ENCODE measurements around the gene DOCK10.

DNA sequence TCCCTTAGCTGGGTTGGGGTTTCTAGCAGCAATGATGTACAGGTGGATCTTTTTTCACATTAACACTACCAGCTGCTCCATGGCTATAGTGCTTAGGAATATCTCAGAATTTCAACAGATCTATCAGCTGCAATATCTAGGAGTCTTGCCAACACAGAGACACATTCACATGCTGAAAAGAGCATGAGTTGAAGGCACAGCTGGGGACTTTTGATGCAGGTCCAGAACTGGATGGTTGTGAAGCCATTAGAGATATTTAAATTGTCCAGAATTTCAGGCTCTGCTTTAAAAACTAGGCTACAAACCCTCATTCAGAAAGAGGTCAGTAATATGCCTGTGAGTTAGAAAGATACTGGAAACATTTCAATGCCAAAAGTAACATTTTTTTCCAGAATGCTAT lies 203.9 kb downstream of the DOCK10 start:
- TF ChIP-seq, protein P1, sequence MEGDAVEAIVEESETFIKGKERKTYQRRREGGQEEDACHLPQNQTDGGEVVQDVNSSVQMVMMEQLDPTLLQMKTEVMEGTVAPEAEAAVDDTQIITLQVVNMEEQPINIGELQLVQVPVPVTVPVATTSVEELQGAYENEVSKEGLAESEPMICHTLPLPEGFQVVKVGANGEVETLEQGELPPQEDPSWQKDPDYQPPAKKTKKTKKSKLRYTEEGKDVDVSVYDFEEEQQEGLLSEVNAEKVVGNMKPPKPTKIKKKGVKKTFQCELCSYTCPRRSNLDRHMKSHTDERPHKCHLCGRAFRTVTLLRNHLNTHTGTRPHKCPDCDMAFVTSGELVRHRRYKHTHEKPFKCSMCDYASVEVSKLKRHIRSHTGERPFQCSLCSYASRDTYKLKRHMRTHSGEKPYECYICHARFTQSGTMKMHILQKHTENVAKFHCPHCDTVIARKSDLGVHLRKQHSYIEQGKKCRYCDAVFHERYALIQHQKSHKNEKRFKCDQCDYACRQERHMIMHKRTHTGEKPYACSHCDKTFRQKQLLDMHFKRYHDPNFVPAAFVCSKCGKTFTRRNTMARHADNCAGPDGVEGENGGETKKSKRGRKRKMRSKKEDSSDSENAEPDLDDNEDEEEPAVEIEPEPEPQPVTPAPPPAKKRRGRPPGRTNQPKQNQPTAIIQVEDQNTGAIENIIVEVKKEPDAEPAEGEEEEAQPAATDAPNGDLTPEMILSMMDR (conservative IDR thresholded peaks at IDR 0.05 in 1 of 2, IDR thresholded peaks at IDR 0.05 in 1 of 2; ENCODE audit: low read depth in 1 of 2, low read length in 2 of 2) = no peak
- no peak for TF ChIP-seq EZH2 (IDR thresholded peaks at IDR 0.05; ENCODE audit: low read length, missing control alignments)
